Heart left ventricle (tissue), 16 donors: ENCODE results near the gene ANXA9. TPM values are rescaled to one million over a fixed set of nuclear protein-coding genes. Genes with fewer than 3 reads are reported as not detected.

Source experiments
- ATAC-seq, 4 donors: fragments of 200-7000 bp; cut with Tn5 transposase; one replicate each; pipeline ENCODE4 v1.9.1; 2020 to 2022; ENCODE audit warnings: moderate library complexity in 4 of 4, mild to moderate bottlenecking in 3 of 4, moderate number of reproducible peaks in 1 of 4
- DNase-seq, 5 donors: peaks; one replicate each; pipeline ENCODE4 v3.0.0-alpha.2; 2020
- H3K27ac ChIP-seq, 12 donors: fragments of 200-600 bp; sonication (generic) in 4 of 12; one replicate each; pipeline versions ENCODE4 v1.5.0 to v1.8.0; 2016 to 2022; ENCODE audit warnings: mild to moderate bottlenecking in 2 of 12
- H3K27me3 ChIP-seq, 9 donors: fragments of 200-600 bp; sonication (generic) in 2 of 9; one replicate each; pipeline versions ENCODE4 v1.5.1 to v1.8.0; 2016 to 2022; ENCODE audit warnings: mild to moderate bottlenecking in 3 of 9
- H3K36me3 ChIP-seq, 9 donors: fragments of 200-600 bp; sonication (generic) in 2 of 9; one replicate each; pipeline versions ENCODE4 v1.5.0 to v1.8.0; 2018 to 2022; ENCODE audit warnings: mild to moderate bottlenecking in 2 of 9
- H3K4me1 ChIP-seq, 12 donors: fragments of 200-600 bp; sonication (generic) in 4 of 12; one replicate each; pipeline versions ENCODE4 v1.5.0 to v1.8.0; 2016 to 2022; ENCODE audit warnings: mild to moderate bottlenecking in 3 of 12
- H3K4me3 ChIP-seq, 12 donors: fragments of 200-600 bp; sonication (generic) in 4 of 12; one replicate each; pipeline versions ENCODE4 v1.5.0 to v1.8.0; 2017 to 2022; ENCODE audit warnings: mild to moderate bottlenecking in 9 of 12, moderate library complexity in 4 of 12
- H3K9me3 ChIP-seq, 12 donors: fragments of 200-600 bp; sonication (generic) in 4 of 12; one replicate each; pipeline versions ENCODE4 v1.5.0 to v1.8.0; 2016 to 2022; ENCODE audit warnings: mild to moderate bottlenecking in 1 of 12
- POLR2A ChIP-seq, 2 donors: fragments of 450-650 bp; IDR thresholded peaks; one replicate each; pipeline ENCODE4 v1.6.1; 2017; ENCODE audit warnings: antibody characterized with exemption in 2 of 2, mild to moderate bottlenecking in 2 of 2, moderate library complexity in 2 of 2
- WGBS, 4 donors: extraction: QIAGEN DNeasy Blood & Tissue Kit in 2 of 4; methylation state at CpG; one replicate each; pipeline versions ENCODE4 v1.1.5 to v1.1.7; 2013 to 2018; 5-methylcytosine and 5-hydroxymethylcytosine counted together
- intact Hi-C, 10 donors: fragments of 100-400 bp; cut with DNase I; formaldehyde crosslinking; loops; one replicate each; pipeline versions ENCODE4 v1.11.1 to v1.14.2; 2022
- polyA plus RNA-seq, 2 donors: library from polyadenylated mRNA; stranded (reverse); fragments of 200-250 nt; gene quantifications; one replicate each; pipeline ENCODE4 v1.2.3, GENCODE V29; 2013
- total RNA-seq, 9 donors: library from RNA; depleted of rRNA in 2 of 9; stranded (reverse); fragments of >200 nt in 2 of 9; fragmentation: NEBNext Ultra II Directional in 3 of 9; extraction: Animal tissue kit (Norgen Biotek cat#: 25700) in 3 of 9; gene quantifications; one replicate each; pipeline versions ENCODE4 v1.1.0 to v1.2.4, GENCODE V29; 2016 to 2023
- TF ChIP-seq, protein P1 (sequence below), 12 donors: fragments of 200-600 bp; sonication (generic) in 4 of 12; IDR thresholded peaks; one replicate each; pipeline versions ENCODE4 v1.5.0 to v1.8.0; 2018 to 2022; ENCODE audit warnings: antibody characterized with exemption in 12 of 12, mild to moderate bottlenecking in 5 of 12
- donor health status: ischemic (EF 13 %, LVEDD 7.1; RV severe dilation, severe dysfunction).
- donor health status: healthy with polysubstance abuse.
- donor health status: DM: no; HTN: yes; CAD: no.
- donor health status: DM: no; HTN: no; CAD: no.
- donor health status: ischemic (EF 25% LVEDD 6.9; RV normal size, moderate dysfunction).
- donor health status: ischemic (EF 25% LVEDD 5.7; RV mildly dilated, moderate dysfunction).
- donor health status: healthy.
- donor health status: DM: yes; HTN: yes; CAD: no.
- donor health status: ischemic (EF 35%, LVEDD 5.7; RV mildly dilated, moderate dysfunction).
- donor health status: nonischemic (EF 11% LVEDD 7.7; RV severe dilation, severe dysfunction).
- donor health status: DM: yes; HTN: yes; CAD: no.
- donor health status: PGD.
- donor health status: ischemic (EF 29% LVEDD 5.4; RV normal size, mild dysfunction).
- donor health status: nonischemic (EF 23%, LVEDD 6.1; RV moderate dilation, normal function).

Gene ANXA9
- total and polyA plus RNA-seq, 11 donors: 0.12 to 2.0 (median 0.21) TPM; not detected in 6

DNA sequence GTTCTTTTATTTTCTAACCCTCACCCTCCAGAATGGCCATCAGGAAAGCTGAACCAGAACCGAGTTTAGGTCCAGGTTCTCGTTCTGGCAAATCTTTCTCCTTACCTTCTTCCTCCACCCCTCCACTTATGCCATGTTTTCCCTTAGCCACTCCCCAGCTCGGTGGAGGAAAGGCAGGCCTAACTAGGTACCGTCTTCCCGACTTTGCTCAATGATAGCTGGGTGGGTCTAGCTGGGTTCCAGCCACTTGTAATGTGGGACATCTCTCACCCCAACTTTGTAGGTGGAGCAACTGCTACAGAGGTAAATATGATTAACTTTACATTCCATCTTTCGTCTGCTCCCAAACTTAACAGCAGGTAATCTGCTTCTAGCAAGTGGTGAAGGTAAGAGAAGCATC is 54.9 kb downstream of the ANXA9 start:
- Histone ChIP-seq H3K27me3 (no peaks in the 10 kb centered on the region), H3K4me1 (peaks cover 0 to 18% (median 0%) of the 10 kb centered on the region in 12 donors), H3K9me3 (no peaks in the 10 kb centered on the region), H3K27ac (no peak overlapping the region), H3K36me3 (peaks cover 0 to 34% (median 27%) of the 10 kb centered on the region in 9 donors), H3K4me3 (no peak overlapping the region)
- intact Hi-C loops: no loop called here
- no peak for DNase-seq
- no peak for ATAC-seq
- 86 to 91% (median 90%) methylated on average over 6 of the region's 6 CpGs for WGBS, 4 donors
- TF ChIP-seq POLR2A (IDR thresholded peaks at IDR 0.05): no peak
- TF ChIP-seq, protein P1, sequence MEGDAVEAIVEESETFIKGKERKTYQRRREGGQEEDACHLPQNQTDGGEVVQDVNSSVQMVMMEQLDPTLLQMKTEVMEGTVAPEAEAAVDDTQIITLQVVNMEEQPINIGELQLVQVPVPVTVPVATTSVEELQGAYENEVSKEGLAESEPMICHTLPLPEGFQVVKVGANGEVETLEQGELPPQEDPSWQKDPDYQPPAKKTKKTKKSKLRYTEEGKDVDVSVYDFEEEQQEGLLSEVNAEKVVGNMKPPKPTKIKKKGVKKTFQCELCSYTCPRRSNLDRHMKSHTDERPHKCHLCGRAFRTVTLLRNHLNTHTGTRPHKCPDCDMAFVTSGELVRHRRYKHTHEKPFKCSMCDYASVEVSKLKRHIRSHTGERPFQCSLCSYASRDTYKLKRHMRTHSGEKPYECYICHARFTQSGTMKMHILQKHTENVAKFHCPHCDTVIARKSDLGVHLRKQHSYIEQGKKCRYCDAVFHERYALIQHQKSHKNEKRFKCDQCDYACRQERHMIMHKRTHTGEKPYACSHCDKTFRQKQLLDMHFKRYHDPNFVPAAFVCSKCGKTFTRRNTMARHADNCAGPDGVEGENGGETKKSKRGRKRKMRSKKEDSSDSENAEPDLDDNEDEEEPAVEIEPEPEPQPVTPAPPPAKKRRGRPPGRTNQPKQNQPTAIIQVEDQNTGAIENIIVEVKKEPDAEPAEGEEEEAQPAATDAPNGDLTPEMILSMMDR (IDR thresholded peaks at IDR 0.05): no peak

- Histone ChIP-seq H3K9me3 (no peaks in the 10 kb centered on the region), H3K36me3 (peaks cover 0 to 24% (median 8%) of the 10 kb centered on the region in 9 donors), H3K4me1 (peaks cover 0 to 18% (median 0%) of the 10 kb centered on the region in 12 donors), H3K4me3 (no peak overlapping the region), H3K27me3 (no peaks in the 10 kb centered on the region), H3K27ac (no peak overlapping the region)
- ATAC-seq: no peak
- DNase-seq: no peak
- TF ChIP-seq, protein P1 (IDR thresholded peaks at IDR 0.05): no peak
- TF ChIP-seq POLR2A (IDR thresholded peaks at IDR 0.05): no peak
- intact Hi-C loops: no loop called here
- WGBS, 4 donors: 46 to 64% (median 63%) methylated on average over 3 of the region's 3 CpGs
Observed at GRCh38 chr1:151039521-151039920, 57.4 kb downstream of the ANXA9 start.

GRCh38 chr1:151043163-151043562 is 61.1 kb downstream of the ANXA9 start:
- H3K27ac ChIP-seq: no peak overlapping the region
- no peaks in the 10 kb centered on the region for H3K9me3 ChIP-seq
- ATAC-seq (no peak), DNase-seq (no peak)
- H3K27me3 ChIP-seq: no peaks in the 10 kb centered on the region
- WGBS, 4 donors: 81 to 100% (median 95%) methylated on average over 1 of the region's 1 CpG
- no peak for TF ChIP-seq POLR2A (IDR thresholded peaks at IDR 0.05)
- TF ChIP-seq, protein P1 (IDR thresholded peaks at IDR 0.05): no peak
- H3K4me1 ChIP-seq: peaks cover 0 to 14% (median 7%) of the 10 kb centered on the region in 12 donors
- peaks cover 0 to 12% (median 0%) of the 10 kb centered on the region in 9 donors for H3K36me3 ChIP-seq
- no peak overlapping the region for H3K4me3 ChIP-seq
- intact Hi-C loops: no loop called here

Other genes starting within 250 kb of the ANXA9 start
- gene CTSS, start 216.5 kb upstream of the ANXA9 start, total RNA-seq: 100 to 1,000 TPM in 2 of 9 donors, 10 to 100 TPM in 5, 1 to 10 TPM in 2; 5.8 to 306 (median 16.9) TPM
- 10 to 100 TPM in 1 of 2 donors, 1 to 10 TPM in 1; 3.9 to 10.2 TPM for gene CTSS, start 216.5 kb upstream of the ANXA9 start, polyA plus RNA-seq
- gene CTSK, start 174.0 kb upstream of the ANXA9 start, total RNA-seq: 10 to 100 TPM in 2 of 9 donors, 1 to 10 TPM in 7; 2.1 to 17.9 (median 6.1) TPM
- 1 to 10 TPM; 2.1 to 2.4 TPM for gene CTSK, start 174.0 kb upstream of the ANXA9 start, polyA plus RNA-seq
- gene ARNT, start 105.7 kb upstream of the ANXA9 start, total RNA-seq: 10 to 100 TPM; 22.2 to 45.0 (median 32.0) TPM
- gene ARNT, start 105.7 kb upstream of the ANXA9 start, polyA plus RNA-seq: 10 to 100 TPM; 10.3 to 18.2 TPM
- not detected for gene CTXND2, start 95.2 kb upstream of the ANXA9 start, total RNA-seq
- gene CTXND2, start 95.2 kb upstream of the ANXA9 start, polyA plus RNA-seq: not detected
- gene SETDB1, start 55.9 kb upstream of the ANXA9 start, total RNA-seq: 10 to 100 TPM; 12.5 to 28.0 (median 17.5) TPM
- 10 to 100 TPM; 12.7 to 12.9 TPM for gene SETDB1, start 55.9 kb upstream of the ANXA9 start, polyA plus RNA-seq
- gene CERS2, start 7.5 kb upstream of the ANXA9 start, total RNA-seq: 100 to 1,000 TPM in 2 of 9 donors, 10 to 100 TPM in 7; 51.7 to 113 (median 76.1) TPM
- 10 to 100 TPM; 72.0 to 94.1 TPM for gene CERS2, start 7.5 kb upstream of the ANXA9 start, polyA plus RNA-seq
- 10 to 100 TPM; 37.6 to 98.4 (median 54.2) TPM for gene MINDY1, start 24.6 kb downstream of the ANXA9 start, total RNA-seq
- gene MINDY1, start 24.6 kb downstream of the ANXA9 start, polyA plus RNA-seq: 10 to 100 TPM; 18.5 to 20.4 TPM
- gene PRUNE1, start 26.2 kb downstream of the ANXA9 start, total RNA-seq: 10 to 100 TPM; 32.5 to 65.3 (median 42.0) TPM
- gene PRUNE1, start 26.2 kb downstream of the ANXA9 start, polyA plus RNA-seq: 10 to 100 TPM; 15.1 to 22.8 TPM
- under 1 TPM in 7 of 9 donors, not detected in 2; 0.09 to 0.59 (median 0.38) TPM for gene BNIPL, start 54.3 kb downstream of the ANXA9 start, total RNA-seq
- gene BNIPL, start 54.3 kb downstream of the ANXA9 start, polyA plus RNA-seq: under 1 TPM; 0.07 to 0.65 TPM
- gene C1orf56, start 65.5 kb downstream of the ANXA9 start, total RNA-seq: 10 to 100 TPM in 3 of 9 donors, 1 to 10 TPM in 6; 7.1 to 14.2 (median 8.0) TPM
- gene C1orf56, start 65.5 kb downstream of the ANXA9 start, polyA plus RNA-seq: 1 to 10 TPM; 6.3 to 7.5 TPM
- 10 to 100 TPM; 21.7 to 65.9 (median 28.2) TPM for gene CDC42SE1, start 77.3 kb downstream of the ANXA9 start, total RNA-seq
- gene CDC42SE1, start 77.3 kb downstream of the ANXA9 start, polyA plus RNA-seq: 10 to 100 TPM; 20.3 to 37.8 TPM
- 10 to 100 TPM in 7 of 9 donors, 1 to 10 TPM in 2; 4.8 to 54.1 (median 20.5) TPM for gene MLLT11, start 78.1 kb downstream of the ANXA9 start, total RNA-seq
- gene MLLT11, start 78.1 kb downstream of the ANXA9 start, polyA plus RNA-seq: 10 to 100 TPM in 1 of 2 donors, 1 to 10 TPM in 1; 5.4 to 23.4 TPM
- 10 to 100 TPM in 8 of 9 donors, 1 to 10 TPM in 1; 5.9 to 15.2 (median 11.7) TPM for gene GABPB2, start 88.5 kb downstream of the ANXA9 start, total RNA-seq
- gene GABPB2, start 88.5 kb downstream of the ANXA9 start, polyA plus RNA-seq: 1 to 10 TPM; 4.6 to 8.9 TPM
- gene SEMA6C, start 164.3 kb downstream of the ANXA9 start, total RNA-seq: 10 to 100 TPM; 36.4 to 97.1 (median 50.8) TPM
- gene SEMA6C, start 164.3 kb downstream of the ANXA9 start, polyA plus RNA-seq: 10 to 100 TPM; 16.4 to 85.0 TPM
- 1 to 10 TPM in 6 of 9 donors, under 1 TPM in 3; 0.49 to 7.9 (median 1.3) TPM for gene TNFAIP8L2, start 174.4 kb downstream of the ANXA9 start, total RNA-seq
- 1 to 10 TPM; 1.6 to 2.0 TPM for gene TNFAIP8L2, start 174.4 kb downstream of the ANXA9 start, polyA plus RNA-seq
- 10 to 100 TPM; 10.1 to 26.8 (median 13.0) TPM for gene LYSMD1, start 183.6 kb downstream of the ANXA9 start, total RNA-seq
- gene LYSMD1, start 183.6 kb downstream of the ANXA9 start, polyA plus RNA-seq: 10 to 100 TPM in 1 of 2 donors, 1 to 10 TPM in 1; 6.8 to 14.7 TPM
- 10 to 100 TPM; 11.5 to 28.4 (median 17.5) TPM for gene SCNM1, start 183.9 kb downstream of the ANXA9 start, total RNA-seq
- 10 to 100 TPM; 33.0 to 44.4 TPM for gene SCNM1, start 183.9 kb downstream of the ANXA9 start, polyA plus RNA-seq
- under 1 TPM in 3 of 9 donors, not detected in 6; 0.37 to 0.61 (median 0.50) TPM for gene TMOD4, start 193.7 kb downstream of the ANXA9 start, total RNA-seq
- not detected for gene TMOD4, start 193.7 kb downstream of the ANXA9 start, polyA plus RNA-seq
- gene VPS72, start 207.9 kb downstream of the ANXA9 start, total RNA-seq: 10 to 100 TPM; 29.6 to 49.1 (median 38.1) TPM
- gene VPS72, start 207.9 kb downstream of the ANXA9 start, polyA plus RNA-seq: 10 to 100 TPM; 31.2 to 41.6 TPM
- 10 to 100 TPM; 28.1 to 48.8 (median 37.0) TPM for gene PIP5K1A, start 216.3 kb downstream of the ANXA9 start, total RNA-seq
- gene PIP5K1A, start 216.3 kb downstream of the ANXA9 start, polyA plus RNA-seq: 10 to 100 TPM; 20.5 to 26.1 TPM